ENCODE measurements around the gene AHDC1. TPM values are rescaled to one million over a fixed set of nuclear protein-coding genes. Genes with fewer than 3 reads are reported as not detected.

AHDC1 gene
- total and polyA plus RNA-seq, 2 donors (not counting 3 experiments of a cell fraction or from before 2014, with no cell fraction given) = 7.0 to 32.1 TPM

DNA sequence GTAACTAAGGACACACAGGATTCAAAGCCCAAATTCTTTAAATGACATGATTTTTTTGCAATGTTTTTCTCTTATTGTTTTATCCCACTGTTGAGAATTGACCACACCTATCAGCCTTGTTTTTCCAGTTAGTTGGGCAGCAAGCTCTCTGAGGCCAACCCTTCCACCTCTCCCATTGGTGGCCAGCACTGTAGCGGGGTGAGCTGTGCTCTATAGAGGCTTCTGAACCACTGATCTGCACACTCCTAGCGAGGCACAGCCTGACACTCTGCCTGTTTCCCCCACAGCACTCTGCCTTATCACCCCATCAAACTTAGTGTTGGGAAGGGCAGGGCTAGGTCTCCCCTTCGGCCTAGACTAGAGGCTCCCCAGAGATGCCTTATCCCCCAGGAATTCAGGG, 19.5 kb downstream of the AHDC1 start:
- intact Hi-C loops (cut with micrococcal nuclease) = no loop called here
- CTCF ChIA-PET = interaction anchor here (1.1 to 6.3 kb wide), 4 partner anchors 9 to 28 kb away, joined by 3 to 33 read pairs (median 8); no protein-coding TSS in a partner anchor

DNA sequence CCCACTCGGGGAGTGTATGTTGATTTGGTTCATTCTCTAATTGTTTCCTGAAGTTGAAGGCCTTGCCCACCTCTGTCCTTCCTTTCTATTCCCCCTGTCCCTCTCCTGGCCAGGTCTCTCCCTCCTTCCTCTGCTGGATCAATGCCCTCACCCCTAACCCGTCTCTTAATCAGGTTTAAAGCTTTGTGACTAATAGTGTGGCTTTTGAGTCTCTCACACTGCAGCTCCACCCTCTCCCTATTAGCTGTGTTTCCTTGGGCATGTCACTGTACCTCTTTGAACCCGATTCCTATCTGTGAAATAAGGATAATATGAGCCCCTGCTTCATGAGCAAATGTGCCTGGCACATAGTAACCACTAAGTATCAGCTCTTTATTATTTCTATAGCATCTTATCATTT, 20.5 kb downstream of the AHDC1 start:
- intact Hi-C loops (cut with micrococcal nuclease) (no loop called here), dilution Hi-C loops (cut with MboI; ENCODE audit: extremely low pct_ligation_motif_present, low sequenced_read_pairs) (loop anchor here (25.0 kb wide), 1 partner anchor 171 kb away; no protein-coding TSS in a partner anchor)
- Histone ChIP-seq H3K27me3 (ENCODE audit: control insufficient read depth in 2 of 2, insufficient read depth in 2 of 2, low read length in 2 of 2) (no peaks in the 10 kb centered on the region), H3K9me1 (replicated peaks; ENCODE audit: control insufficient read depth, extremely low read depth, insufficient read depth, low read length) (no peaks in the 10 kb centered on the region), H3K27ac (ENCODE audit: insufficient read depth, low read depth, low read length) (no peak overlapping the region), H3K9ac (replicated peaks; ENCODE audit: extremely low read depth, insufficient read depth, low read length) (no peak overlapping the region), H3K79me2 (ENCODE audit: control insufficient read depth, insufficient read depth, low read length) (no peaks in the 10 kb centered on the region), H3K36me3 (ENCODE audit: control insufficient read depth in 2 of 2, extremely low read depth in 1 of 2, insufficient read depth in 2 of 2, low read length in 2 of 2) (no peaks in the 10 kb centered on the region), H4K20me1 (replicated peaks; ENCODE audit: control insufficient read depth, extremely low read depth, insufficient read depth, low read length) (no peaks in the 10 kb centered on the region), H3K9me3 (replicated peaks; ENCODE audit: control insufficient read depth, insufficient read depth, low read length) (no peaks in the 10 kb centered on the region), H2AFZ (ENCODE audit: low read depth, low read length) (no peak overlapping the region), H3K4me2 (ENCODE audit: insufficient read depth, low read length) (no peak overlapping the region), H3K4me1 (ENCODE audit: control insufficient read depth, extremely low read depth, insufficient read depth, low read length) (no peaks in the 10 kb centered on the region), H3K4me3 (replicated peaks in 1 of 3; ENCODE audit: insufficient read depth in 1 of 3, low read depth in 1 of 3, low read length in 3 of 3) (no peak overlapping the region)
- DNase-seq (ENCODE audit: low read depth, low spot score) (no peak), FAIRE-seq (no peak)
- TF ChIP-seq MYC (IDR thresholded peaks at IDR 0.05; ENCODE audit: low read depth, low read length) = no peak
- TF ChIP-seq POLR2AphosphoS5 (IDR thresholded peaks at IDR 0.05; ENCODE audit: insufficient read depth, low read depth, low read length) = no peak
- no peak for TF ChIP-seq POLR2A (IDR thresholded peaks at IDR 0.05; ENCODE audit: low read depth, low read length)
- TF ChIP-seq JUN (IDR thresholded peaks at IDR 0.05; ENCODE audit: borderline replicate concordance, insufficient read depth, insufficient read length, low read depth) = no peak
- TF ChIP-seq MAX (IDR thresholded peaks at IDR 0.05; ENCODE audit: insufficient read depth, insufficient read length) = no peak
- no peak for TF ChIP-seq FOS (IDR thresholded peaks at IDR 0.05; ENCODE audit: borderline replicate concordance, insufficient read depth, low read length)
- TF ChIP-seq EZH2 (IDR thresholded peaks at IDR 0.05; ENCODE audit: borderline replicate concordance, low read depth, low read length, severe bottlenecking) = no peak
- TF ChIP-seq CTCF (IDR thresholded peaks at IDR 0.05; ENCODE audit: extremely low read depth in 1 of 2, insufficient read depth in 1 of 2, low read depth in 1 of 2, low read length in 2 of 2) = no peak
- TF ChIP-seq GATA2 (IDR thresholded peaks at IDR 0.05; ENCODE audit: insufficient read depth, insufficient read length, low read depth, low read length) = no peak
- no TSS peak for BruUV-seq (replicated peaks)
- POLR2A ChIA-PET = no interaction called here
- CTCF ChIA-PET = interaction anchor here (1.2 to 6.3 kb wide), 4 partner anchors 8 to 167 kb away, joined by 3 to 33 read pairs (median 8); no protein-coding TSS in a partner anchor

More for the DNA sequence above, 19.5 kb downstream of the AHDC1 start:
- H3K79me2 ChIP-seq (ENCODE audit: control insufficient read depth, insufficient read depth, low read length) = no peaks in the 10 kb centered on the region
- H3K27ac ChIP-seq (ENCODE audit: insufficient read depth, low read depth, low read length) = no peak overlapping the region
- FAIRE-seq (no peak), DNase-seq (ENCODE audit: low read depth, low spot score) (no peak)
- H3K36me3 ChIP-seq (ENCODE audit: control insufficient read depth in 2 of 2, extremely low read depth in 1 of 2, insufficient read depth in 2 of 2, low read length in 2 of 2) = peaks cover 0 to 2% of the 10 kb centered on the region in 2 experiments
- H3K4me3 ChIP-seq (replicated peaks in 1 of 3; ENCODE audit: insufficient read depth in 1 of 3, low read depth in 1 of 3, low read length in 3 of 3) = no peak overlapping the region
- H3K9me3 ChIP-seq (replicated peaks; ENCODE audit: control insufficient read depth, insufficient read depth, low read length) = no peaks in the 10 kb centered on the region
- dilution Hi-C loops (cut with MboI; ENCODE audit: extremely low pct_ligation_motif_present, low sequenced_read_pairs) = loop anchor here (25.0 kb wide), 1 partner anchor 172 kb away; no protein-coding TSS in a partner anchor
- no peaks in the 10 kb centered on the region for H3K9me1 ChIP-seq (replicated peaks; ENCODE audit: control insufficient read depth, extremely low read depth, insufficient read depth, low read length)
- no peak for TF ChIP-seq JUN (IDR thresholded peaks at IDR 0.05; ENCODE audit: borderline replicate concordance, insufficient read depth, insufficient read length, low read depth)
- no peaks in the 10 kb centered on the region for H4K20me1 ChIP-seq (replicated peaks; ENCODE audit: control insufficient read depth, extremely low read depth, insufficient read depth, low read length)
- H3K9ac ChIP-seq (replicated peaks; ENCODE audit: extremely low read depth, insufficient read depth, low read length) = no peak overlapping the region
- H2AFZ ChIP-seq (ENCODE audit: low read depth, low read length) = no peak overlapping the region
- H3K4me1 ChIP-seq (ENCODE audit: control insufficient read depth, extremely low read depth, insufficient read depth, low read length) = no peaks in the 10 kb centered on the region
- no TSS peak for BruUV-seq (replicated peaks)
- H3K4me2 ChIP-seq (ENCODE audit: insufficient read depth, low read length) = no peak overlapping the region
- no peaks in the 10 kb centered on the region for H3K27me3 ChIP-seq (ENCODE audit: control insufficient read depth in 2 of 2, insufficient read depth in 2 of 2, low read length in 2 of 2)
- POLR2A ChIA-PET = no interaction called here
